HK-2 (cell line): ENCODE measurements around the gene ETV7.

Experiments used
- DNase-seq: peaks from one replicate; pipeline ENCODE4 v3.0.0-alpha.2; 2018; ENCODE audit not compliant: unreplicated experiment

The ETV7 gene

DNA sequence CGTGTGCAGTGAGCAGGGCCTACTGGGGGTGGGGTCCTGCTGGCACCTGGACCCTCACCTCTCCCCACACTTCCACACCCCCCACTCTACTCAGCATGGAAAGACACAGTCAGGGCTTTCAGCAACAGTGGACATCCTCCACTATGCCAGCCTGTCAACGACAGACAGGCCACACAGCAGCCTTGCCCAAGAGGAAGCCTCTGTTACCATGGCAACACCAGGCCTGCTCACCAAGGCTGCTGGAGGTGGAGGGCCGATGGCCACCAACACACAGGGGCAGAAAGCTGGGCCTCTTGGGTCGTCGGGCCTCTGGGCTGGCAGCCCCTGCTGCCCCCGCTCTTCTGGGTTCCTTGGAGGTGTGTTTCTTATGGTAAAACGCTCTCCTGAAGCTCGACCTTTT is 64.4 kb downstream of the ETV7 start:
- no peak for DNase-seq

DNA sequence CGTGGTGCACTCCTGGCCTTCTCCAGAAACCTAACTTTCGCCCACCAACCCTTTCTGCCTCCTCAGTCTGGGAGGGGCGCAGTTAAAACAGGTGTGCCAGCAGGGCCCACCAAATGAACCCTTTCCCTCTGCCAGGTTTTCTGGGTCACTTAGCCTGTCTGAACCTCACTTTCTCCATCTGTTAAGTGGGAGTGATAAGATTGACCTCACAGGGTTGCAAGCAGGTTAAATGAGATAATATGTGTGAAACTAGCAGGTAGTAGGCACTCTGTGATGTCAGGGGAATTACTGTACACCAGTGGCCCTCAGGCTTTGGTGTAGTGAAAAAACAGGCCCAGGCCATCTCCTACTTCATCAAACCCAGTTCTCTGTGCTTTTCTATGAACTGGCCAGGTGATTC is 64.9 kb downstream of the ETV7 start:
- DNase-seq, result no peak

DNA sequence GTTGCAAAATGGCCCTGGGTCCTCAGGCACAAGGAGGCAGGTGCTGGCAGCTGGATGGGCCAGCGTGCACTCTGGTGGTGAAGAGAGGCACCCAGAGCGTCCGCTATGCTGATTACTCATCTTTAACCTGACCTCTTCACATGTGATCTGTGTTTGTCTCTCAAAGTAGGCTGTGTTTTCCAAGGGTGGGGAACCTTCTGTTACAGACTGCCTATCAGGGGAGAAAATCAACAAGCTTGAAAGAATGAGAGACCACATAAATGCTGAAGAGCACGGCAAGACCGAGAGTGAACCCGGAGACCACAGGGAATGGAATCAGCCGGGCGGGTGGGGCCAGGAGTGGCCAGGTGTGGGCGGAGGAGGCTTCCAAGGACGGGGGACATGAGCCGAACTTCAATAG is 67.0 kb downstream of the ETV7 start:
- DNase-seq, result no peak

DNA sequence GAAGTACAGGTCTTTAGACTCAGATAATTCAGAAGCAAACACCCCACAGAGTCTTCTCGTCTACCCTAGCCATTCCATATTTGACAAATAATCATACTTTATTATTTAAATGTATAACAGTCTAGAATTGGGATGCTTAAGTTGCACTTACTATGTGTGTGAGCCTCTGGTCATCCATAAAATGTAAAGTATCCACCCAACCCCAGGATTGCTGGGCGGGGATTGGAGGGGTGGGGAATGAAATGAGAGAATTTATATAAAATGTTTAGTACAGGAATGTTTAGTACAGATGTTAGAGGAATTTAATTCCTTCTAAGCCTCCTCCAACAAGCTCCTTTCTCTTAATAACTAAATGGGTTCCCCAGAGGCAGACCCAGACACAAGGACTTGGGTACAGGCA is 67.6 kb downstream of the ETV7 start:
- DNase-seq, result no peak

DNA sequence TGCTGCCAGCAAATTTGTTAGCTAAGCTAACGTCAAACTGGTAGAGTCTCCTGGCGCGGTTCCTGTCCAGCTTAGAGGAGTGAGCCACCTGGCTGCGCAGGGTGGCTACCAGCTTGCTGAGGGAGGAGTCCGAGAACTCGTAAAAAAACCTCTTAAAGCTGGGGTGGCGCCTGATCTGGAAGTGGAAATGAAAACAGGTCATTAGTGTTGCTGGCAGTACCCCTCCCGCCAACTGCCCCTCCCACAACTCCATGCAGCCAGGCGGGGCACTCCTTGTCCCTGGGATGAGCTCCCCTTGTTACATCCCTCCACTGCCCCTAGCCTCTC is 68.1 kb downstream of the ETV7 start:
- no peak for DNase-seq

DNA sequence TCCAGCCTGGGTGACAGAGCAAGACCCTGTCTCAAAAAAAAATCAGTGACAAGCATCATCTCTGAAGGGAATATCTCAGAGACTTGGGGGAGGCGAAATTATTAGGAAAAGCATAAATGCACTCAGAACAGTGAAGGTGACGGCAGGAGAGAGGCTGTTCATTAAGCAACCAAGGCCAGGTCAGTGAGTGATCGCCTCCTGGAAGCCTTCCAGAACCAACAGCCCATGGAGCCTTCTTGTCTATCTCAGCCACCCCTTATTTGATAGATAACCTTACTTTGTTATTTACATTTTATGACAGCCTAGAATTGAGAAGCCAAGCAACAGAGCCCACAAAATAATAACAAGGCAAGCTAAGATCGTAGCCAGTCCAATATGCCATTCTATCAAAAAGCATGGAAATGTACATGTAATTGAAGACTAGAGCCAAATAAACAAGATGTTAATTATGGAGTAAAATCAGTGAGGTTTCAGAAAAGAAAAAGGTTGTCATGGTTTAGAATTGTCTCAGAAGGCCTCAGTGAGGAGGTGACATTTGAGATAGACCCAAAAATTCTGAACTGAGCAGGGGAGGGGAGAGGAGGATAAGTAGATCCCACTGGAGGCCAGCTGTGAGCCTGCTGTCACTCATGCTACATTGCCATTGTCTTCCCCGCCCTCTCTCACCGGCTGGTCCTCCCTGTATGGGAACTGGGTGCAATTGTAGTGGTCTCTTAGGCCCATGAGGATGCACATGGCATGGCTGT is 68.6 kb downstream of the ETV7 start:
- no peak for DNase-seq

DNA sequence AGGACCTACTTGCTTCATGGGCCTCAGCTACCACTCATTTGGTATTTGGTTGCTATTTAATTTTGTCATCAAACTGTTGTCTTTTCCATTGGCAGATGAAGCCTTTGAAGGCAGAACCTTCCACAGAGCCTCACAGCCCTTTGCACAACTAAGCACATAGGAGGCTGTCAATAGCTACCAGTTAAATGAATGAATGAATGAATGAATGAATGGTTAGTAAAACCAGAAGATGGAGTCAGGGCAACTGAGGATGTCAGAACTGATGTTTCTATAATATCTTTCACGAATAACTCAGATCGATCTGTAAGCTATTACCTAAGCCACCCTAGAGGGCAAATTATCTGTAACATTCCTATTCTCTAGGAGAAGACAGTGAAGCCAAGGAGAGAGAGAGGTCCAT is 69.8 kb downstream of the ETV7 start:
- no peak for DNase-seq
